HG02970 (cell line): ENCODE measurements around the gene RHOA.
"Not testable (repeated sequence)": the region's sequence is repeated elsewhere in the genome, so short reads cannot be mapped to it uniquely, and the experiment has no call there.

Experiments used
- ATAC-seq: cut with Tn5 transposase; IDR thresholded peaks from one replicate; pipeline ENCODE4 v1.9.1; 2021; ENCODE audit warnings: mild to moderate bottlenecking, moderate library complexity, moderate number of reproducible peaks; ENCODE audit not compliant: unreplicated experiment, low FRiP score

RHOA gene

GRCh38 chr3:49371946-49372345 is 39.8 kb downstream of the RHOA start:
- ATAC-seq: no peak

- ATAC-seq: no peak
Observed at GRCh38 chr3:49370585-49371290, 41.0 kb downstream of the RHOA start.

- ATAC-seq: no peak
Observed at GRCh38 chr3:49362561-49362960, 49.2 kb downstream of the RHOA start.

GRCh38 chr3:49359623-49360022 is 52.2 kb downstream of the RHOA start:
- no peak for ATAC-seq

- no peak for ATAC-seq
Observed at GRCh38 chr3:49358884-49359225, 52.9 kb downstream of the RHOA start.

- peak; percentile 70 for ATAC-seq
Observed at GRCh38 chr3:49358217-49358883, 53.4 kb downstream of the RHOA start, which contains the start of gene GPX1. Gene GPX1 (minus strand): TSS chr3:49358353. CDS start chr3:49358278, 75 bp downstream.

- ATAC-seq: peak; percentile 15
Observed at GRCh38 chr3:49357443-49358216, 54.1 kb downstream of the RHOA start.

- not testable (repeated sequence) for ATAC-seq
Observed at GRCh38 chr3:49357095-49357442, 54.7 kb downstream of the RHOA start.

GRCh38 chr3:49352890-49353421 is 58.8 kb downstream of the RHOA start:
- ATAC-seq: no peak

- no peak for ATAC-seq
Observed at GRCh38 chr3:49352281-49352680, 59.5 kb downstream of the RHOA start.

- ATAC-seq: no peak
Observed at GRCh38 chr3:49351521-49352011, 60.2 kb downstream of the RHOA start.

- no peak for ATAC-seq
Observed at GRCh38 chr3:49349348-49350114, 62.2 kb downstream of the RHOA start.

GRCh38 chr3:49348361-49348760 is 63.4 kb downstream of the RHOA start:
- ATAC-seq: not testable (repeated sequence)

GRCh38 chr3:49346797-49347251 is 65.0 kb downstream of the RHOA start:
- no peak for ATAC-seq

GRCh38 chr3:49343163-49343562 is 68.6 kb downstream of the RHOA start:
- ATAC-seq: no peak

- ATAC-seq: no peak
Observed at GRCh38 chr3:49341996-49342395, 69.8 kb downstream of the RHOA start.

- peak; percentile 88 for ATAC-seq
Observed at GRCh38 chr3:49339941-49340800, 71.6 kb downstream of the RHOA start, which contains the start of gene USP4. Gene USP4 (minus strand): TSS chr3:49340053. CDS start chr3:49340024, 29 bp downstream.

GRCh38 chr3:49339581-49339940 is 72.2 kb downstream of the RHOA start:
- peak; percentile 12 for ATAC-seq
